Measurements from ENCODE around the gene CRB2.
"Not testable (repeated sequence)": the region's sequence is repeated elsewhere in the genome, so short reads cannot be mapped to it uniquely, and the experiment has no call there.

CRB2 gene

GRCh38 chr9:123394291-123395235 is 38.6 kb downstream of the CRB2 start:
- H3K4me3 ChIP-seq (ENCODE audit: low read depth, low read length) = no peak overlapping the region

GRCh38 chr9:123395276-123395688 is 39.3 kb downstream of the CRB2 start:
- no peak for TF ChIP-seq CTCF (IDR thresholded peaks at IDR 0.05; ENCODE audit: low read depth, low read length)
- H3K4me3 ChIP-seq (ENCODE audit: low read depth, low read length) = no peak overlapping the region

More at GRCh38 chr9:123394291-123395235, 38.6 kb downstream of the CRB2 start:
- no peak for TF ChIP-seq CTCF (IDR thresholded peaks at IDR 0.05; ENCODE audit: low read depth, low read length)

GRCh38 chr9:123395689-123396511 is 39.9 kb downstream of the CRB2 start:
- TF ChIP-seq CTCF (IDR thresholded peaks at IDR 0.05; ENCODE audit: low read depth, low read length) = no peak
- H3K4me3 ChIP-seq (ENCODE audit: low read depth, low read length) = no peak overlapping the region

- no peak overlapping the region for H3K4me3 ChIP-seq (ENCODE audit: low read depth, low read length)
- no peak for TF ChIP-seq CTCF (IDR thresholded peaks at IDR 0.05; ENCODE audit: low read depth, low read length)
These were observed 42.0 kb downstream of the CRB2 start for GRCh38 chr9:123397975-123398374.

GRCh38 chr9:123398938-123399337 is 42.9 kb downstream of the CRB2 start:
- not testable (repeated sequence) for H3K4me3 ChIP-seq (ENCODE audit: low read depth, low read length)

GRCh38 chr9:123399803-123400378 is 43.9 kb downstream of the CRB2 start:
- peak; percentile 42 for TF ChIP-seq CTCF (IDR thresholded peaks at IDR 0.05; ENCODE audit: low read depth, low read length)
- no peak overlapping the region for H3K4me3 ChIP-seq (ENCODE audit: low read depth, low read length)

GRCh38 chr9:123400926-123401503 is 45.0 kb downstream of the CRB2 start:
- no peak overlapping the region for H3K4me3 ChIP-seq (ENCODE audit: low read depth, low read length)
- TF ChIP-seq CTCF (IDR thresholded peaks at IDR 0.05; ENCODE audit: low read depth, low read length) = no peak
